Neuron (in vitro differentiated cells): ENCODE results near the gene IFI27L2.

Source experiments
- H2AFZ ChIP-seq: one replicate; pipeline ENCODE4 v1.6.1; 2013; ENCODE audit warnings: low read depth, mild to moderate bottlenecking, inconsistent platforms, low read length, moderate library complexity
- H3K27me3 ChIP-seq: one replicate; pipeline ENCODE4 v1.6.1; 2013; ENCODE audit warnings: low read length; ENCODE audit not compliant: insufficient read depth
- H3K36me3 ChIP-seq: one replicate; pipeline ENCODE4 v1.6.1; 2013; ENCODE audit warnings: low read length; ENCODE audit not compliant: insufficient read depth
- H3K4me1 ChIP-seq: one replicate; pipeline ENCODE4 v1.6.1; 2013; ENCODE audit warnings: low read length; ENCODE audit not compliant: insufficient read depth
- H3K4me3 ChIP-seq: 2 replicates; pipeline ENCODE4 v1.5.1; 2013; ENCODE audit warnings: mild to moderate bottlenecking, low read length, moderate library complexity
- H3K9me3 ChIP-seq: one replicate; pipeline ENCODE4 v1.6.1; 2013; ENCODE audit warnings: low read length

Gene IFI27L2

DNA sequence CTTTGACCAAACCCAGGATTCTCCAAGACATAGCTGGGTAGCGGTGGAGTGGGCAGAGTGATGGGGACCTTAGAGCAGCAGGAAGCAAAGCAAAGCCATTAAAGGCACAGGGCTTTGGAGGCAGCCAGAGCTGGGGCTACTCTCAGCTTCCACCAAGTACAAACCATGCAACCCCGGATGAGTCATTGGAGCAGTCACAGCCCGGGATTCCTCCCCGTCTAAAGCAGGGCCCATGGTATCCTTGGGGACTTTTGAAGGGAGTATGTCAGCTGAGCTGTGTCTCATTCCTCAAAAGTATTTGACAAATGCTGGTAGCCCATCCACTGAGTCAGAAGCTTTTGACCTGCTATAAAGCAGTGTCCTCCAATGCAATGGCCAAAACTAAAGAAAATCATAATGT, 28.6 kb downstream of the IFI27L2 start:
- Histone ChIP-seq H2AFZ (no peak overlapping the region), H3K36me3 (peaks cover 5% of the 10 kb centered on the region), H3K9me3 (no peaks in the 10 kb centered on the region), H3K4me1 (no peaks in the 10 kb centered on the region), H3K27me3 (no peaks in the 10 kb centered on the region), H3K4me3 (no peak overlapping the region)

DNA sequence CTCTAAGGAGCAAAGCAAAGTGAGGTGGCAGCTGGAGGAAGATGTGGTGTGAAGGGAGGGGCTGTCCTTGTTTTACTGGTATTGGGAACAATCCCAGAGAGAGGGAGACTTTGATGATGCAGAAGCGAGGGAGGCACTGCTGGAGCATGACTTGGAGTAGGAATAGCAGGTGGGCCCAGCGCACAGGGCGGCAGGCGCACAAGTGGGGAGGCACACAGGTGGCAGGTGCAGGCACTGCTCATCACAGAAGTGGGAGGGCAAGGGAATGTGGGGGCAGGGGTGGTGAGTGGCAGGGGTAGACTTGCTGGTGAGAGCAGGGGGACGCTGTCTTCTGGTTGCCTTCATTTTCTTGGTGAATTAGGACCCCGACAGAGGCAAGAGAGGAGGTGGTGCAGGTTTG, 30.4 kb downstream of the IFI27L2 start:
- no peak overlapping the region for H3K4me3 ChIP-seq
- no peaks in the 10 kb centered on the region for H3K4me1 ChIP-seq
- H3K27me3 ChIP-seq, result no peaks in the 10 kb centered on the region
- no peak overlapping the region for H2AFZ ChIP-seq
- peaks cover 5% of the 10 kb centered on the region for H3K36me3 ChIP-seq
- no peaks in the 10 kb centered on the region for H3K9me3 ChIP-seq

DNA sequence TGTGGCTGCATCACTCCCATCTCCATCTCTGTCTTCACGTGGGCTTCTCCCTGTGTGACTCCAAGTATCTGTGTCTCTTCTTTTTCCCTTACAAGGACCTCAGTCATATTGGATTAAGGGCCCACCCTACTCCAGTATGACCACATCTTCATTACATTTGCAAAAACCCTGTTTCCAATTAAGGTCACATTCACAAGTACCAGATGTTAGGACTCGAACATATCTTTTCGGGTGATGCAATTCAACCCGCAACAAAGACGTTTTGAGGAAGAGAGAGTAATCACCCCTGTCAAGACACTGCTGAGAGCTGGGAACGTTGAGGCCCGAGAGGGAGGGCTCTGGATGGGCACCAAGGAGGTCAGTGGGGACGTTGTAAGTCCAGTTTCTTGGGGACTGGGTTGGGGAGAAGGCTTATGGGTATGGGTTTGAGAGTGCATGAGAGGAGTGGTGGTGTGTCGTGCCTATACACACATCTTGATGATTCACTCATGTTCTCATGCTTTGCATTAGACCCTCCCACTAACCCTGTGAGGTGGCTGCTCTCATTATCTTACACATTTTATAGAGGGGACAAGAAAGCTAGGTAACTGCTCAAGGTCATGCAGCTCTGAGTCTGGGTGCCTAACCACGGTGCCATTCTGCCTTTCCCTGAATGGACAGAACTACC, 30.9 kb downstream of the IFI27L2 start:
- Histone ChIP-seq H2AFZ (no peak overlapping the region), H3K36me3 (peaks cover 5% of the 10 kb centered on the region), H3K27me3 (no peaks in the 10 kb centered on the region), H3K9me3 (no peaks in the 10 kb centered on the region), H3K4me1 (no peaks in the 10 kb centered on the region), H3K4me3 (no peak overlapping the region)

DNA sequence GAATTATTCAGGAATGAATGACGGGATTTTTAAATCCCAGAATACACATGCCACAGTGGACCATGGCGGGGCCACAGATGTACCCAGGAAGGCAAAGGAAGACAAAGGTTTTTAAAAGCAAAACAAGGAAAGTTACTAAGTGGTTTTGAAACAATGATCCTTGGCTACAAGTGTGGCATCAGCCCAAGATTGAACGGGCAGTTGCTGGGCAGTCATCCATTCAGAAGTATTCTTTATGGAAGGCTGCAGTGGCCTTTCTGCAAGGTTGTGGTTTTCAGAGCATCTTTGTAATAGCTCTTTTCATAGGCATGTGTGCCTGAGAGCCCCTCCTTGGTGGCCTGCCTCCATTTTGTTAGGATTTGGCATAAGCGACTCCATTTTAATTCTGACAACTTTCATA, 32.3 kb downstream of the IFI27L2 start:
- H3K9me3 ChIP-seq, result no peaks in the 10 kb centered on the region
- H3K27me3 ChIP-seq, result no peaks in the 10 kb centered on the region
- no peak overlapping the region for H3K4me3 ChIP-seq
- H3K4me1 ChIP-seq, result no peaks in the 10 kb centered on the region
- peaks cover 5% of the 10 kb centered on the region for H3K36me3 ChIP-seq
- H2AFZ ChIP-seq, result no peak overlapping the region

DNA sequence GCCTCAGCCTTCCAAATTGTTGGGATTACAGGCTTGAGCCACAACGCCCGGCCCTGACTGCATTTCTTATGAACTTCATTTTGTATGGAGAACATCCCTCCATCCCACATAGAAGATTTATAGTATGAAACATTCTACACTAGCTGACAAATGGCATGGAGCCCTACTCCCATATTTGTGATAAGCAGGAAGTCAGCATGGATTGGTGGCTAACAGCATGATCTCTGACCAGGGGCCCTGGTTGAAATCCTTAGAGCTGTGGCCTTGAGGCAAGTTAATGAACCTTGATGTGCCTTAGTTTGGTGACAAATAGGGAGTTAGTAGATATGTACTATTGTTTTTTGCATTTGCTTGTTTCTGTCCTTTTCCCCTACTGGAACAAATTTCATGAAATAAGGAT, 36.0 kb downstream of the IFI27L2 start:
- no peak overlapping the region for H3K4me3 ChIP-seq
- H3K4me1 ChIP-seq, result no peaks in the 10 kb centered on the region
- H2AFZ ChIP-seq, result no peak overlapping the region
- no peaks in the 10 kb centered on the region for H3K27me3 ChIP-seq
- H3K9me3 ChIP-seq, result no peaks in the 10 kb centered on the region
- H3K36me3 ChIP-seq, result peaks cover 3% of the 10 kb centered on the region

DNA sequence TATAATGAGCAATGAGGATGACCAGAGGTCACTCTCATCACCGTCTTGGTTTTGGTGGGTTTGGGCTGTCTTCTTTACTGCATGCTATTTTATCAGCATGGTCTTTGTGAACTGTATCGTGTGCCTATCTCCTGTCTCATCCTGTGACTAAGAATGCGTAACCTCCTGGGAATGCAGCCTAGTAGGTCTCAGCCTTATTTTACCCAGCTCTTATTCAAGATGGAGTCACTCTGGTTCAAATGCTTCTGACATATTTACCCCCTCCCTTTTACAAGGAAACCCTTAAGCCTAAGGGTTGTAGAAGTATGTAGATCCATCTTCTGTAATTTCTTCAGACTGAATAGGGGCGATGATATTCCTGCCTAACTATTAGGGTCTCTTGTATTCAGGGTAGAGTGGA, 39.9 kb downstream of the IFI27L2 start:
- Histone ChIP-seq H3K4me3 (no peak overlapping the region), H3K9me3 (no peaks in the 10 kb centered on the region), H3K27me3 (no peaks in the 10 kb centered on the region), H3K36me3 (no peaks in the 10 kb centered on the region), H2AFZ (no peak overlapping the region), H3K4me1 (no peaks in the 10 kb centered on the region)

DNA sequence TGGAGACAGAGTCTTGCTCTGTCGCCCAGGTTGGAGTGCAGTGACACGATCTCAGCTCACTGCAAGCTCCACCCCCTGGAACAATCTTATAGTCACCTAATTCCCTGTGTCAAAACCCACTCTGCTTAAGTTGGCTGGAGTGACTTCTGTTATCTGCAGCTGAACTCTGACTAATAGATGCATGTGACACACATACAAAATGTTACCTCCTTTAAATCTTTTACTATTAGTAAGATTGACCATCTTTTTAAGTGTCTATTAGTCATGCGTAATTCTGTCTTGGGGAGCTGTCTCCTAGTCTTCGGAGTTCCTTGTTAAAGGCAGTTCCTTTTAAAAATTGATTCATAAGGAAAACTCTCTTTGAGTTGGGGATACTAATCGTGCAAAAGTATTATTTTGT, 40.9 kb downstream of the IFI27L2 start:
- Histone ChIP-seq H3K27me3 (no peaks in the 10 kb centered on the region), H2AFZ (no peak overlapping the region), H3K4me1 (no peaks in the 10 kb centered on the region), H3K36me3 (no peaks in the 10 kb centered on the region), H3K4me3 (no peak overlapping the region), H3K9me3 (no peaks in the 10 kb centered on the region)

DNA sequence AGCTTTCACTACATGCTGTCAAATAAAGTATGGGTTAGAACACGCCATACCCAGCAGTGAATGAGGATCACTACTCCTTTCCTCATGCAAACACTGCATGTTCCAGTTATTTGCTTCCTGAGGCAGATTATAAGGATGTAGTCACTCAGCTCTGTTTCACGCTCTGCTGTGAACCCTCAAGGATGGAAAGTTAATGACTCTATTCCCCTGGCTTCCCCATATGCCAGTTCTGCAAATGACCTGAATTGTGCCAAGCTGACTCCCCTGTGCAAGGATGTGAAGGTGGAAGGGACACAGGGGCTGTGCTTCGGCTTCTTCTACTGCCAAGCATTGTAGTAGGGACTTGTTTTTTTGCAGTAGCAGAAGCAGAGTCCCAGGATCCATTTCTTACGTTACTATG, 41.5 kb downstream of the IFI27L2 start:
- no peaks in the 10 kb centered on the region for H3K9me3 ChIP-seq
- H2AFZ ChIP-seq, result no peak overlapping the region
- H3K36me3 ChIP-seq, result no peaks in the 10 kb centered on the region
- H3K4me1 ChIP-seq, result no peaks in the 10 kb centered on the region
- H3K27me3 ChIP-seq, result no peaks in the 10 kb centered on the region
- H3K4me3 ChIP-seq, result no peak overlapping the region

DNA sequence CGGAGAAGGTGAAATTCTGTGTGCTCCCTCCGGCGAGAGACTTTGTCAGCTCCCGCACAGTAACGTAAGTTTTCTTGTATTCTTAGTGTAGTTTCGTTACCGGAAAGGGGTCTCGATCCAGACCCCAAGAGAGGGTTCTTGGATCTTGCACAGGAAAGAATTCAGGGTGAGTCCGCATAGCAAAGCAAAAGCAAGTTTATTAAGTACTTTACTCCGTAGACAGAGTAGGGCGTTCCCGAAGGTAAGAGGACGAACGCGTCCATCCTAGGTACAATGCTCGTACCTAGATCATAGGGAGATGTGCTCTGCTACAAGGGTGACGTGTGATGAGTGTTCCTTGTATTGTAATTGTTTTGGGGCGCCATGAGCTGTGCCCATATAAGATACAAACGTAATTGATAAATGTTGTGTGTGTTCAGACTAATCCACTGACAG, 48.0 kb downstream of the IFI27L2 start:
- peak overlapping the region; percentile 65 for H3K4me3 ChIP-seq

DNA sequence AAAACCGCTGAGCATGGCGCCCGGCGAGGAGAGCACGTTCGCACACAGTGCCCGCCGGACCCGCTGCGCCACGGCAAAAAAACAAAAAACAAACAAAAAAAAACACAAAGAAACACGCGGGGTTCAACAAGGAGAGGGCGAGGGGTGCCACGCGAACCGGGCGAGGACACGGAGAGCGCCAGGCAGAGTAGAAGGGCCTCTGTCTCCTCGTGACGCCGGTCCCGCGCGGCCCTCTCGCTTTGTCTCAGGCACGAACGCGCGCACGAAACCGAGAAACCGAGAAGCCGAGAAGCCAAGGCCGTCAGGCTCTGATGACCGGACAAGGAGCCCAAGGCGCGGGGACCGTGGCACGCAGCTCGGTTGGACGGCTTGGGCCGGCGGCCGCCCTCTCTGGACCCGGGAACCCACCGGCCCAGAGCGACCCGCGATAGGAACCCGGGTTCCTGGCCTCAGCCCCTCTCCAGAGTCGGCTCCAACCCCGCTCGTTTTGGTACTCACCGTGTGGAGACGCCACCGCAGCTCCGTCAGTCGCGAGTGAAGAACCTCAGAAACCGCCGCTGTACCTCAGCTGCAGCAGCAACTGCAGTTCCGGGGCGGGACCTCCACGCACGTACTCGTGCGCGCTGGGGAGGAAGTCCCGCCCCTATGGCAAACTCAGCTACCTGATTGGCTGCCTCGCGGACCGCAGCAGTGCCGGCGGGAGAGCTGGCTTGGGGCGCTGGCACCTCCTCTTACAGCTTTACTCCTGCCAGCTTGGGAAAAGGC, 48.6 kb downstream of the IFI27L2 start, which contains the start of the genes DDX24 and IFI27L1:
TSS of gene DDX24 (minus strand) at position 582 of the 765 bp plus-strand sequence. CDS start 1,460 bp downstream, outside the sequence.
TSS of gene IFI27L1 (plus strand) at position 690 of the 765 bp plus-strand sequence. CDS start 15,628 bp downstream, outside the sequence.
- Histone ChIP-seq H3K9me3 (peaks cover 7% of the 10 kb centered on the region), H3K4me1 (peaks cover 27% of the 10 kb centered on the region), H3K36me3 (peaks cover 30% of the 10 kb centered on the region)

More for the DNA sequence above, 48.0 kb downstream of the IFI27L2 start:
- Histone ChIP-seq H3K9me3 (peaks cover 7% of the 10 kb centered on the region), H2AFZ (peak overlapping the region; percentile 88), H3K4me1 (peaks cover 27% of the 10 kb centered on the region), H3K36me3 (peaks cover 28% of the 10 kb centered on the region), H3K27me3 (no peaks in the 10 kb centered on the region)

DNA sequence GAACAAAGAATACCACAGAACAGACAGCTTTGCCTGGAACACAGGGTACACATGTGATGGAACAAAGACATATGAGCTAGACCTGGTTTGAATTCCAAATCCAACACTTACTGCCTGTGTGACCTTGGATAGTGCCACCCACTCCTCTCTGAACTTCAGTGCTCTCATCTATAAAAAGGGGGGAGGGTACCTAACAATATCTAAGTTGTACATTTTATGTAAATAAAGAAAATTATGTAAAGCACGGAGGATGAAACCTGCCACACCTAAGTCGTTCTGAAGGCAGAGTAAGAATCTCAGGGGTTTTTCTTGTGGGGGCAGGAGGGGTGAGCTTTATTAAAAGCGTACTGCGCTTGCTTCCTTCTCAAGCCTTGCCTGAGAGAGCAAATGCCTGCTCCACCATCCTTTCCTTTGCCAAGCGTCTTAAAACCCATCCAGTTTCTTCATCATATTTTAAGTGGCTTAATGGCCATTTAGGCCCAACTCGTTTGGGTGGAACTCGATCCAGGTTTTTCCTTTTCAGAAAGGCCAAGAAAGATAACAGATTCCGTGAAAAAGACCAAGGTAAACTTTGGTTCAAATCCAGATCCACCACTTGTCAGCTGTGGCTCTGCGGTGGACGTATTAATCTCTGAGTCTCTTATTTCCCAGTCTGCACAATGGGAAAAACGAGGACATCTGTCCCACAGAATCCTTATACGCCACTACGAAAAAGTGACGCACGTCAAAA, 49.3 kb downstream of the IFI27L2 start:
- H2AFZ ChIP-seq, result peak overlapping the region; percentile 88
- peaks cover 9% of the 10 kb centered on the region for H3K9me3 ChIP-seq
- peak overlapping the region; percentile 65 for H3K4me3 ChIP-seq
- peaks cover 34% of the 10 kb centered on the region for H3K36me3 ChIP-seq
- no peaks in the 10 kb centered on the region for H3K27me3 ChIP-seq
- peaks cover 27% of the 10 kb centered on the region for H3K4me1 ChIP-seq

More for the DNA sequence above, 48.6 kb downstream of the IFI27L2 start, which contains the start of the genes DDX24 and IFI27L1:
- no peaks in the 10 kb centered on the region for H3K27me3 ChIP-seq
- peak within 1 kb of the TSS; percentile 88 for H2AFZ ChIP-seq
- peak within 1 kb of the TSS; percentile 65 for H3K4me3 ChIP-seq

DNA sequence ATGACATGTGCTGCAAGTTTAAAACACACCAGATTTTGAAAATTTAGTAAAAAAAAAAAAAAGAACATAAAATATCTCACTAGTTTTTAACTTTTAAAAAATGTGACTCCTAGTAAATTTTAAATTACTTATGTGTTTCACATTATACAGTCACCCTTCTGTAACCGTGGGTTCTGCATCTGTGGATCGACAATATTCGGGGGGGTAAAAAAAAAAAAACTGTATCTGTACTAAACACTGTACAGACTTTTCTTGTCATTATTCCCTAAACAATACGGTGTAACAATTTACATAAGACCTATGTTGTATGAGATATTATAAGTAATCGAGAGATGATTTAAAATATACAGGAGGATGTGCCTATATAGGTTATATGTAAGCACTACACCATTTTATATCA, 51.6 kb downstream of the IFI27L2 start:
- no peak overlapping the region for H2AFZ ChIP-seq
- peaks cover 9% of the 10 kb centered on the region for H3K9me3 ChIP-seq
- peaks cover 34% of the 10 kb centered on the region for H3K36me3 ChIP-seq
- peaks cover 27% of the 10 kb centered on the region for H3K4me1 ChIP-seq
- H3K27me3 ChIP-seq, result no peaks in the 10 kb centered on the region
- no peak overlapping the region for H3K4me3 ChIP-seq
